IPS DF 4.7 (cell line): ENCODE measurements around the gene RASAL2.
"Not testable (repeated sequence)": the region's sequence is repeated elsewhere in the genome, so short reads cannot be mapped to it uniquely, and the experiment has no call there.

Experiments used
- DNase-seq: peaks from one replicate; pipeline ENCODE4 v3.0.0-alpha.2; 2013; ENCODE audit warnings: low spot score; ENCODE audit errors: extremely low read depth

Gene RASAL2

DNA sequence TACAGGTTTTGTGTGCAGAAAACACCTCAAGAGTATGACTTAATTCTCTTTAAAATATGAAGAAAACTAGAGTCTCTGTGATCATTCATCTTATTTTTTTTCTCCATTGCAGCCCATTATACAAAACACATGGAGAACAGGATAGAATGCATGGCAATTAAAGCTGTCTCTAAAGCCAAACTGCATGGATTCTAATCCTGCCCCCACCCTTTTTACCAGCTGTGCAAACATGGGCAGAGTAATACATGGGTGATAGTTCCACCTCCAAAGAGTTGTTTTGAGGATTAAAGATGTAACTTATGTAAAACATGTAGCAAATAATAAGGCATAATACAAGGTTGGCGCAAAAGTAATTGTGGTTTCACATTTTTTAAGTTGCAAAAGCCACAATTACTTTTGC, 288.5 kb downstream of the RASAL2 start:
- no peak for DNase-seq

DNA sequence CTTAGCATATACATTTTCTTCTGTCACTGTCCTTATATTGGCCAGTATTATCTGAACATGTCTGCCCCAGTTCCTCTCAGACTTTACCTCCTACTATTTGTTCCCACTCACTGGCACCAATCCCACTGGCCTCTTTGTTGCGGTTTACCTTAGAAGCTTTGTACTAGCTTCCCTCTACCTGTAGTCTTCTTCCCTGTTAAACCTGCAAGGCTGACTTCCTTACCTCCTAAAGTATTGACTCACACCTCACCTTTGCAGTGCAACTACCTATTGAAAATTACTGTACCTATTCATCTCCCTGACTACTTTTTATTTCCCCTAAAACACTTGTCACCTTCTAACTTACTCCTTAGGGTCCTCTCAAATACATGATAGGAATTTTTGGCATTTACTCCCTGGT, 291.8 kb downstream of the RASAL2 start:
- no peak for DNase-seq

DNA sequence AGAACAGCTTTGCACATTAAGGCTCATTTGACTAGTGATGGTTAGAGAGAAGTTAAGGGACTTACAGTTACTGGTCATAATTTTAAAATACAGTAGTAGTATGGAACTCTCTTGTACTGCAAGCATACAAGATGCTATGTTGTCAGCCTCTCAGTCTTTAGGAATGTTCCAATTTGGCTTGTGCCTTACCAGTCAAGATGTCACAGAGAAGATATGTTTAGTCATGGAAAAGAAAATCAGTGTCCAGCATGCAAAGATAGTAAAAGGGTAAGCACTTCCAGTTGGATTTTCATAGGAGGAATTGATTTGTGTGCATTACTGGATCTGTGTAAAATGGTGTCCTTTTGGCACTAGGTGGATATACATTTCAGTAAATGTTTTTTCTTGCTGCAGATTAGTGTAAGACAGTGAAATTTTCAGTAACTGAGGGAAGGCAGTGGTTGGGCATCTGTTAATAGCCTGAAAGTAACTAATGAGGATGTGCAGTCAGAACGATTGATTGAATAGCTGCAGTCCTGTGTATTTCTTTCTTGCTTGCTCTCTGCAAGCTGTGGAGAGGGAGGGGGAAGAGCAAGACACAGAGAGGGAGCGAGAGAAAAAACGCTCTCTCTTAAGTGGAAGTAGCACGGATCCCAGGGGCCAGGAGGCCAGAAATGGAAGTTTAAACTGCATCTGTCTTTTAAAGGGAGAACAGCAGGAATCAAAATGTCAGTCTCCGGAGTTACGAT, 294.7 kb downstream of the RASAL2 start:
- DNase-seq, result no peak

DNA sequence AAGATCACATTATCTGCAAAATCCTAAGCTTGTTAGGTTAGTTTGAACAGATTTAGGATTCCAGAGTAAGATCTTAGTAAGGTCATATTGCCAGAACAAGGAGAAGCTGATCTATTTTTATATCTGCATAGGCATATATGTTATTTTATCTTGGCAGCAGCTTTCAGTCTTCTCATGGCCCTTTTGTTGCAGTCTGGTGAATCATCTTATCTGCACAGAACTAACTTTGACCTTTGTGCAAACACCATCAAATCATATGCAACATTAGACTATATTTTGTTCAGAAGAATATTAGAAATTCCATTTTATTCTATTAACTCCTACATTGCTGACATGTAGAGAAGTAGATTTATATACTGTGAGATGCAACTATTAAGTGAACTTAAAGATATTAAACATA, 295.5 kb downstream of the RASAL2 start:
- DNase-seq, result no peak

DNA sequence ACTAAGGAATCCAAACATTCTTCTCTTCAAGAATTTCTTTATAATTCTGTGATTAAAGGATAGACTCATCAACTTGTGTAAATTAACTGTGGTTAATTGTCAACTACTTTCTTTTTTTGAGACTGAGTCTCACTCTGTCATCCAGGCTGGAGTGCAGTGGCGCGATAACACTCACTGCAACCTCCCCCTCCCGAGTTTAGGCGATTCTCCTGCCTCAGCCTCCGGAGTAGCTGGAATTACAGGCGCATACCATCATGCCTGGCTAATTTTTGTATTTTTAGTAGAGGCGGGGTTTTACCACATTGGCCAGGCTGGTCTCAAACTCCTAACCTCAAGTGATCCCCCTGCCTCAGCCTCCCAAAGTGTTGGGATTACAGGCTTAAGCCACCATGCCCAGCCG, 296.4 kb downstream of the RASAL2 start:
- DNase-seq, result not testable (repeated sequence)

DNA sequence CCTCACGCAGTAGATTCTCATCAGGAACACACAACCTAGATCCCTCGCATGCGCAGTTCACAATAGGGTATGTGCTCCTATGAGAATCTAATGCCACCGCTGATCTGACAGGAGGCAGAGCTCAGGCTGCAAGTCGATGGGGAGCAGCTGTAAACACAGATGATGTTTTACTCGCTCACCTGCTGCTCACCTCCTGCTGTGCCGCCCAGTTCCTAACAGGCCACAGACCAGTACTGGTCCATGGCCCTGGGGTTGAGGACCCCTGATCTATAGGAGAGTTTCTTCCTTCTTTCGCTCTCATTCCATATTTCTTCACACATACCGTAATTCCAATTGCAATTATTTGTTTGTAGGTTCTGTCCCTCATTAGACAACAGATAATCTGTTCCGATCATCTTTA, 299.5 kb downstream of the RASAL2 start:
- DNase-seq, result no peak

DNA sequence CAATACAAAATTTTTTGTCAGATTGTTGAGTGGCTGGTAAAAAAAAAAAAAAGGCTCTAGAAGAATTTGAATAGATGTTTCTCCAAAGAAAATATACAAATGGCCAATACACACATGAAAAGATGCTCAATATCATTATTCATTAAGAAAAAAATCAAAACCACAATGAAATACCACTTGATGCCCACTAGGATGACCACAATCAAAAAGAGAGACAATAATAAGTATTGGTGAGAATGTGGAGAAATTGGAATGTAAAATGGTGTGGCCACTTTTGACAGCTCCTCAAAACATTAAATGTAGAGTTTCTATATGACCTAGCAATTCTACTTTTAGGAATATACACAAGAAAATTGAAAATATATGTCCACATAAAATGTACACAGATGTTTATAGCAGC, 302.9 kb downstream of the RASAL2 start:
- no peak for DNase-seq

DNA sequence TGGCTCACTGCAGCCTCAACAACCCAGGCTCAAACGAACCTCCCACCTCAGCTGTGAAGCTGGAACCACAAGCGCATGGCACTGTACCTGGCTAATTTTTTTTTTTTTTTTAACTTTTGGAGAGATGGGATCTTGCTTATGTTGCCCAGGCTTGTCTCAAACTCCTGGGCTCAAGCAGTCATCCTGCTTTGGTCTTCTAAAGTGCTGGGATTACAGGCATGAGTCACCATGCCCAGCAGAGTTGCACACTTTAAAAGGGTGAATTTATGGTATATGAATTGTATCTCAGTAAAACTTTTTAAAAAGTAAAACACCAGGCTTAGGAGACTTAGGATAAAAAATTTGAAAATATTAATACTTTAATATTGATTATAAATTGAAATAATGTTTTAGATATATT, 303.8 kb downstream of the RASAL2 start:
- DNase-seq, result no peak

DNA sequence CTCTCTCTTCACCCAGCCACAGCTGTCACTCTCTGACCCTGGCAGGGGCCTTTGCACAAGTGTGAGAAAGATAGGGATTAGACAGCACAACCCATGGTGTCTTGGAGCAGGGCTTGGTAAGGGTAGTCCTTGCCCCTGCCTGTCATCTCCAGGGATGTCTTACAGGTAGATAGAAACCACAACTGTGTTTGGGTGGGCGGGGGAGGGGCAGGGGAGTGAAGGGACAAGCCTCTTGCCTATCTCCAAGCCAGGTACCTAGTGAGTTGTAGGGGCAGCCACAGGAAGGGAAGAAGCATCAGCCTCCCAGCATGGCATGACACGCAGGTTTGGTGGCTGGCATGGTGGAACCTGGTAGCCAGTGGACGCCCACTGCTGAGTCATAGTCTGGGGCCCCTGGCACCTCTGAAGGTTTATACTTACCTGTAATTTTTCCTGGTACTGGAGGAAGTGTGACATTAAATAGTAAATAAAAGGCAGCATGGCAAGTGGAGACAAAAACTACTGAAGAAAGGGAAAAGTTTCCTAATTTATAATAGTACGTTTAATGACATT, 305.3 kb downstream of the RASAL2 start:
- no peak for DNase-seq

DNA sequence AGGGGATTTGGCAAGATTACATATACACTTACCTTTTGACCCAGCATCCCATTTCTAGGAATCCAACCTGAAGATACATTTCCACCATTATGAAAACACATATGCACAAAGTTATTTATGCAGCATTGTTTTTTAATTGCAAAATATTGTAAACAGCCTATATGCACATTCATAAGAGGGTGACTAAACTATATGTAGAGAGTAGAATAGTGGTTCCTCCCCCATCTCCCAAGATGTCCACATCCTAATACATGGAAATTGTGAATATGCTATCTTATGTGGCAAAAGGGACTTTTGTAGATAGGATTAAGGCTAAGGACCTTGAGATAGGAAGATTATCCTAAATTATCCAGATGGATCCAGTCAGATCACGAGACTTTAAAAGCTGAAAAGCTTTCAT, 311.2 kb downstream of the RASAL2 start:
- DNase-seq, result no peak

DNA sequence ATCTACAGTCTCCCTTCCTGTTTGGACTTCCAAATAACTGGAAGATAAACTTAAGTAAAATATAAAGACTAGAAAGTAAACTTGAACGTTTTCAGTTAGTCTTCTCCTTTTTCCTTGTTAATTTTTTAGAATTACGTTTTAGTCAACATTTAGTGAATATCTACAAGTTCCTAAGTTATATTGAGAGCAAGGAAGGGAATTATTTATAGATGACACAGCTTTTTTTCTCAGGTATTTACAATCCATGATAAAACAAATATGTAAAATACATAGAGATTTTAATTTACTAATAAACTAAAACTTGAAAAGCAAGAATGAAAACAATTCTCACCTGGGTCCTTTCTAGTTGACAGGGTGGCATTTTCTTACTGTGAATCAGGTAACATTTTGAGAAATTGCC, 313.3 kb downstream of the RASAL2 start:
- no peak for DNase-seq

DNA sequence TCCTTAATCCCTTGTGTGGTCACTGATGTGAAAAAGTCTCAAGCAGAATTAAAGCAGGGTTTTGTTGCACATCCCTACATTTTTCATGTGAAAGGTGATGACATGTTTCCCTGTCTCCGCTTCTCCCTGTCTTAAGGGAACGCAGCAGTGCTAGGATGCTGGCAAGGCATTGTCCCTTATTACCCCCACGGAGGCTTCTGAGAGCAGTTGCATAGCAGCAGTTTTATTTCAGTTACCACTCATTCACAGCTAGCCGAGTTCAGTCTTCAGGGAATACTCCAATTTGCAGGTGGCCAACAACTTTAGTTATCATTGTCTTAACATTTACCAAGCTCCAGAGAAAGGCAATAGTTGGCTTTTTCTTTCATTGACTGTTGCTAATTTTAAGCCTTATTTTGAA, 313.8 kb downstream of the RASAL2 start:
- DNase-seq, result no peak

DNA sequence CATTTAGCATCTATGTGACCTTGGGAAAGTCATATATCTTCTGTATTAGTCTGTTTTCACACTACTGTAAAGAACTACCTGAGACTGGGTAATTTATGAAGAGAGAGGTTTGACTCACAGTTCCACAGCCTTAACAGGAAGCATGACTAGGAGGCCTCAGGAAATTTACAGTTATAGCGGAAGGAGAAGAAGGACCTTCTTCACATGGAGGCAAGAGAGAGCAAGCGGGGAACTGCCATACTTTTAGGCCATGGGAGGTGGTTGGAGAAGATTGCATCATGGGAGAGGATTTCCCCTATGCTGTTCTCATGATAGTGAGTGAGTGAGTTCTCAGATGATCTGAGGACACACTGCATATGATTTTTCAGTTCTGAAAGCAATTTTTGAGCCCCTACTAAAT, 315.0 kb downstream of the RASAL2 start:
- no peak for DNase-seq

DNA sequence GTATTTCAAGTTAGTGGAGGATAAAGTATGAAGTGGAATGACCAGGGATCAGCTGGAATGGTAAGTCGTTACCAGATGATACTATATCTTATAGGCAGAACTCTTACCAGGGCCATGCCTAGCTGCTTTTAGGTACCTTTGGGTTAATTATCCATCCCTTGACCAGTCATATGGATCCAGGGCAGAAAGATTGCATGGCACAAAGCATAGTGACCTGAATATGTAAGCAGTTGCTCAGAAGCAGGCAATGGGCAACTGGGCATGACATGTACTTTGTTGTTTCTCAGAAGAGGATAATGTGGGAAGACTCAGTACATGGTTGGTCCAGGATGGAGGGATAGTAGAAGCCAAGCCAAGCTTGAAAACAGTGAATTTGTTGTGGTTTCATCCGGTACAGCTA, 315.6 kb downstream of the RASAL2 start:
- no peak for DNase-seq

DNA sequence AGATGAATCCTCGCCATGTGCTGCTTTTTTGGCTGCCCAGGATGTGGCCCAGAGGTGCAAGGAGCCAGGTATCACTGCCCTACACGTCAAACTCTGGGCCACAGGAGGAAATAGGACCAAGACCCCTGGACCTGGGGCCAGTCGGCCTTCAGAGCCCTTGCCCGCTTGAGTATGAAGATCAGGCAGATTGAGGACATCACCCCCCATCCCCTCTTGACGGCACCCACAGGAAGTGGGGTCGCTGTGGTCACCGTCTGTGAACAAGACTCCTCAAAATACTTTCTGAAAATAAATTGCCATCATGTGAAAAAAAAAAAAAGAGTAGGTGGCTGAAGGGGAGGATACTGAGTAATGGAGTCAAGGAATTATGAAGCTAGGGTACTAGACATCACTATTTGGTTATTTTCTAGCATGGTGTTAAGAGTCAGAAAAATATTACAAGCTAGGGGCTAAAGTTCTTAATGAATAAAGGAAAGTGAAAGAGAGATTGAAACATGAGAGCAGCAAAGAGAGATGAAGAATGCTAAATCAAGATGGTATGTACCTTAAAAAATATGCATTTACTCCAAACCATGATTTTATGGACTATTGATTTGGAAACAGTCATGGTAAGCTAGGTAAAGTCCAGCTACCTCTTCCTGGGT, 318.0 kb downstream of the RASAL2 start:
- no peak for DNase-seq

DNA sequence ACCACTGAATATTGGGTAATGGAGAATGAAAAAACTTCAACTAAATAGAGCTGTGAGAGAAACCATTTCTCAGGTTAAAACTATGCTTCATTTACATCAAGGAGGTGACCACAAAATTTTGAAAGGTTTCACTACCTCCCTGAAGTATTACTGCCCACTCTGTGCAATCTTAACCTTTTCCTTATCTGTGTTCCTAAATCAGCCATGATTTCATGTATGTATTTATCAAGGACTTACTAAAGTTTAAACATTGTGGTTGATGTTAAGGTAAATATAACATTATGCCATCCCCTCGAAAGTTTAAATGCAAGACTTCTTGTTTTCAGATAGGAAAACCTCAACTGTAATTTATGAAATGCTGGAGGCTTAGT, 318.5 kb downstream of the RASAL2 start:
- no peak for DNase-seq

DNA sequence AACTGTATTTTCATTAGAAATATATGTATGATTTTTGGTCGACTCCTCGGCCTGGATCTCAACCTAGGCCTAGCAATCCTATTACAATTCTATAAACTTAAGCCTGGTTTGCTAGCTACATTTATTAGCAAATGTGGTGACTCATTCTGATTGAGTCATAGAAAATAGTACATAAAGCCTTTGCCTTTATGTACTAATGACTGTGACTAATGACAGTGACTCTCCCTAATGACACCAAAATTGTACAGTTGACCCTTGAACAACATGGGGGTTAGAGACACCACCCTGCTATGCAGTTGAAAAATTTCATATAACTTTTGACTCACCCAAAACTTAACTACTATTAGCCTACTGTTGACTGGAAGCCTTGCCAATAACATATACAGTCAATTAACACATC, 324.0 kb downstream of the RASAL2 start:
- no peak for DNase-seq

DNA sequence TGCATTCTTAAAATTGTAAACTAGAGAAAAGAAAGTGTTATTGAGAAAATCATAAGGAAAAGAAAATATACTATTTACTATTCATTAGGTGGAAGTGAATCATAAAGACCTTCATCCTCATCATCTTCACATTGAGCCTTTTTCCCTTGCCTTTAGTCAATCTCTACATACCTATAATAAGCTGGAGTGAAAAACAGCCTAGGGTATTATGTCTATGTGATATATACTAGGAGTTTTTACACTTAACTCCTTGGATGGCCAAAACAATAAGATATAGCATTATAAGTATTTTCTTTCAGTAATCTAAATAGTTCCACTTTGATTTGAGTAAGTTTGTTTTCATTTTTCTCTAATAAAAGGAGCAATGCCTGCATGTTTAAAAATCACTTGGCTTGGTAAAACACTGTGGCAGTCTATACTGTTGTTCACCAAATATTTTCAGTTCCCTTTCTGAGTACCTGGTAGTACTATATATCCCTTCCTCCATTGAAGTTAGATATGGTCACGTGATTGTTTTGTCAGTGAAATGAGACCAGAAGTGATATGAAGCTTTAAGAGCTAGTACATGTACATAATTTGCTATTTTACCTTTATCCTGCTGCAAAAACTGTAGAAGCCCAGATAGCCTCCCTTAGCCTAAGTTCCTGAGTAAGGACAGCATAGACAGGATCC, 324.5 kb downstream of the RASAL2 start:
- no peak for DNase-seq

DNA sequence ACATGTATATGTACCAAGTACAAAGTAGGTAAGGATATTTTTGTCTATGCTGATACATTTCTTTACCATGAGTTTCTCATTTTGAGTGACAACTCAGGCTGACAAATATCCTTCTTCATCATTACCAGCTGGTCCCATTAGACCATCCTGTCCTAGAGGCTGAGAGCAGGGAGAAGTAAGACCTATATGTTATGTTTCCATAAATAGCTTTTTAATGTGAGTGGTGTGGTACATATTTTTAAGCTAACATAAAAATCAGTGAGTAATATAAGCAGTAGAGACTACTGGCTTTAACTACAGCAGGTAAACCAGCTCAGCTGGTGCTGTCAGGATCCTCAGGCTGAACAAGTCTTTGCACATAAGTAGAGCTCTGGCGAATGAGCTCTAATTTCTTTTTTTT, 340.5 kb downstream of the RASAL2 start:
- DNase-seq, result no peak

DNA sequence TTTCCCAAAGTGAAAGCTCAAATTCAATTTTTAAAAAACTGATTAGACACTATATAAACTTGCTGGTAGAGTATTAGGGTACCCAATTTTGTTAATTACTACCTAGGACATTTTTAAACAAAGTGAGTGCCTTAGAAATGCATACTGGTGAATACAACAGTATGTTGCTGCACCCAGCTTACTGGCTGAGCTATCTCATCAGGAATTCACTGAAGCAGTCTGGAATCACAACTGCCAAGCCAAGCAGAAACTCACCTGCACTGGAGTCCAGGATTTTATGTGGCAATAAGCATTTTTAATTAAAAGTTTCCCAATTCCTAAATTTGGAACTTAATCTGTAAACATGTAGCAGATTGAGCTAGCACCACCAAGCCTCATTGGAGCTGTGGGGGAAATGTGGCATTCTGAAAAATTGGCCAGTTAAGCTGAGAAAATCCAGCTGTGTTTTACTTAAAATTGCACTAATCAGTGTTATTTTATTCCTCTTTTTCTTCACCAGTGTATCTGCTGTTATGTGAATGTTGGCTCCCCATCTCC, 341.1 kb downstream of the RASAL2 start:
- DNase-seq, result no peak

DNA sequence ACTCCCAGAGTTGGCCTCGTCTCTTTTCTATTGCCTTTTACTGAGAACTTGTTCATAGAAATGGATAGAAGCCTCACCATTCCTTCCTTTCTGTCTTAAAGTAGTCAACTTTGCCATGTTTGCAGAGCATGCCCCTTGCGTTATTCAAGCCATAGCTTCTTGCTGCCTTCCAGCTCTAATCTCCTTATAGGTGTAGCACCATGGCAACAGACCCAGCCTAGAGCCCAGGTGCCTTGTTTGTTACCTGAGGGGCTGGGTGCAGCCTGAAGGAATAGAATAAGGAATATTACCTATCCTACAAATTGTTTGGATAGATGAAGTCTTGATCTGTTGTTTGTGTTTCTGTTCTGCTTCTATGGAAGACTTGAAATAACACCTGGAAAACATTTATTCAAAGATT, 343.0 kb downstream of the RASAL2 start:
- no peak for DNase-seq

DNA sequence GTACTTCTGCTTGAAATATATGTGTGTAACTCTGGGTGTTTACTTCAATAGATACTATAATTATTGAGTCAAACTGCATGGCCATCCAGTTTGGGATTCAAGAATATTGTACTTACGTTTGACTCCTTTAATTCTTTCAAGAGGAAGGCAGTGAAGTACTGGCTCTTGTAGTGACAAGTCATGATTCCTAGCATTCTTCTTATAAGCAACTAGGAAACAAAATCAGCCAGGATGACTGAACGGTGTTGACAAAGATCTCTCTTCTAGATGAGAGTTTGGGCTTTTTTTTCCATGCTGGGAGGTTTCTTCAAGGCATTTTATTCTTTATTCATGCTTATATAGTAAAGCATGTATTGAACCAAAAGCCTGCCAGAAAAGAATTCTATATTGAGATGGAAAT, 344.5 kb downstream of the RASAL2 start:
- no peak for DNase-seq
